Mononuclear cell (primary cell): ENCODE data around the gene TBC1D22A. TPM values are rescaled to one million over a fixed set of nuclear protein-coding genes. Genes with fewer than 3 reads are reported as not detected.

Experiments
- H3K27me3 ChIP-seq: 2 replicates; pipeline ENCODE4 v1.6.0; 2011; ENCODE audit warnings: low read length, control low read depth; ENCODE audit not compliant: insufficient read depth
- H3K4me1 ChIP-seq: 2 replicates; pipeline ENCODE4 v1.5.1; 2011; ENCODE audit warnings: mild to moderate bottlenecking, low read length, control low read depth; ENCODE audit not compliant: insufficient read depth
- H3K4me3 ChIP-seq: 2 replicates; pipeline ENCODE4 v1.5.1; 2011; ENCODE audit warnings: mild to moderate bottlenecking, low read length, moderate library complexity
- H3K9me3 ChIP-seq: 2 replicates; pipeline ENCODE4 v1.5.1; 2011; ENCODE audit warnings: low read depth, mild to moderate bottlenecking, control low read depth, low read length
- total RNA-seq: library from RNA; depleted of rRNA; stranded (reverse); fragments of >200 nt; gene quantifications from one replicate; pipeline ENCODE4 v1.2.3, GENCODE V29; 2012

The TBC1D22A gene
- total RNA-seq, 1 donor, result 14.1 TPM

DNA sequence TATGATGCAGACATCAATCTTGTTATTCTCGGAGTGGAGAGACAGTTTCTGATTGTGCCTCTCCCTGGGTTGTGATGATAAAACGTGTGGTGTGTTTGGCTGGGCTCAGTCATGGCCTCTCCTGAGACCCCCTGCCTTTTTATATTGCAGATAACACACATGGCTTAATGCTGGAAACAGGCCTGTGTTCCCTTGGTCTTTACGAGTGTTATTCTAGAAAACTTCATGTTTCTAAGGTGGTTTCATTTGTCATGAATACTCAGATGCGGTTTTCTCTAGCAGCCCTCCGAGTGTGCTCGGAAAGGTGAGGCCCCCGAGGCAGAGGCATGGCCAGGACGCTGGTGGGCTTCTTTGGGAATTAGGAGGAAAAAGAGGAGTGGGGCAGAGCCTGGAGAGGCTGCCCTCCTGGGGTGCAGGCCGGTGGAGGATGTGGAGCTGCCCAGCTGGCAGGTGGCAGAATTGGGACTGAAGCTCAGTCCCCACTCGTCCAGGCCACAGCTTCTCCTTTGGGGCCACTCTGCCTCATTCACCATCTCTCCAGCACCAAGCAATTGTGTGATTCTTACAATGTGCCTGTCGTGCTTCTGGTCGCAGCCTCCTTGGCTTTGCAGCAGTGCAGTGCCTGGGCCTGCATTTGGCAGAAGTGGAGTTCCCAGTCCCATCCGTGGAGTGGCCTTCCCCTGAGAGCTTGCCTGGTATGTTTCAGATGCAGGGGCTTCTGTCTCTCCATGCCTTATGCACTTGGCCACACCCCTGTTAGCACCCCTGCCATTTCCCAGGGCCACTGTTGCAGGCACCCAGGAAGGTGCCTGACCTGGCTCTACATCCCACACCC lies 309.6 kb downstream of the TBC1D22A start:
- no peaks in the 10 kb centered on the region for H3K27me3 ChIP-seq

DNA sequence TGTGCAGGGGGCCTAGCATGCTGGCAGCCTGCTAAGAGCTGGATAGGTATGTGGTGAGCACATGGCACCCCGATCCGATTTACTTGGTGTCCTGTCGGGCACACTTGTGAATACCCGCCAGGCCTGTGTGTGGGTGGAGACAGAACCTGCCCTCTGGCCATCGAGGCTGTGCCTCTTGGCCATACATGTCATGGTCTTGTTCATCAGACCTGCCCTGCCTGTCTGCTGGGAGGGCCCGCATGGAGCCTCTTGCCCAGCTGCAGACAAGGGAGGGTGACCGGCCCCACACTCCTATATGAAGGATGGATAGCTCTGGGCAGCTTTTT lies 310.2 kb downstream of the TBC1D22A start:
- Histone ChIP-seq H3K27me3 (no peaks in the 10 kb centered on the region), H3K4me1 (no peaks in the 10 kb centered on the region), H3K4me3 (no peak overlapping the region), H3K9me3 (peaks cover 9% of the 10 kb centered on the region)

More for the DNA sequence above, 309.6 kb downstream of the TBC1D22A start:
- peaks cover 9% of the 10 kb centered on the region for H3K9me3 ChIP-seq
- no peaks in the 10 kb centered on the region for H3K4me1 ChIP-seq
- H3K4me3 ChIP-seq, result no peak overlapping the region

DNA sequence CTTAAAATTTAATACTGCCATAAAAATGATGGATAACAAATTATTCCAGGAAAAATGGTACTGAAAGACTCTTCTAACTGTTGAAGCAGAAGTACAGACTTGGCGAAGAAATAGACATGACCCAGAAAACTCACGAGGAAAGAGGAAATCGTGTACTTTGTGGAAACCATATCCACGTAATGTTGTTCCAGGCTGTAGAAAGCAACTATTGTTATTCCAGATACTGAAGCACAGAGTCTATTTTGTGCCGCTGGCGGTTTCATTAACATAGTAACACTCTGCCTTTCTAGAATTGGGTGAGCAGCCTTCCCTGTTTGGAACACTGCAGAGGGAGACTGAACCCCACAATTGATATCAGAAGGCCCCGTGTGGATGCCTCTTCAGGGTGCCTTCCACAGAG lies 310.6 kb downstream of the TBC1D22A start:
- Histone ChIP-seq H3K9me3 (peaks cover 9% of the 10 kb centered on the region), H3K27me3 (no peaks in the 10 kb centered on the region), H3K4me3 (no peak overlapping the region), H3K4me1 (no peaks in the 10 kb centered on the region)

DNA sequence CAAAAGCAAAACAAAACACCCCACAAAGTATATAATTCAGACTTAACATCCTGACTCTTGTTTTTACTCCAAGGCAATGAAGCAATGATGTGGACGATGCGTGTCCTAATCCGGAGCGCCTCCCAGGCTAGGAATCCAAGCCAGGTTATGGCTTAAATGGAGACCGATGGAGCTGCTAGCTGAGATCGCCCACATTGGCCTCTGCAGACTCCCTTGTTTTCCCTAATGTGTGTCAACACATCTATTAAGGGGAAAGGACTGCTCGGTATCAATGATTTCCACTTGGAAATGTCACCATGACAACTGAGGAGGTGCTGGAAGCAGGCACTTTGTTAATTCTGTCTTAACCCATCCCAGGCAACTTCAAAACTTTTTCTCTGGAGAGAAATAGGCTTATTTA lies 311.7 kb downstream of the TBC1D22A start:
- peaks cover 9% of the 10 kb centered on the region for H3K9me3 ChIP-seq
- no peaks in the 10 kb centered on the region for H3K27me3 ChIP-seq
- no peak overlapping the region for H3K4me3 ChIP-seq
- no peaks in the 10 kb centered on the region for H3K4me1 ChIP-seq

DNA sequence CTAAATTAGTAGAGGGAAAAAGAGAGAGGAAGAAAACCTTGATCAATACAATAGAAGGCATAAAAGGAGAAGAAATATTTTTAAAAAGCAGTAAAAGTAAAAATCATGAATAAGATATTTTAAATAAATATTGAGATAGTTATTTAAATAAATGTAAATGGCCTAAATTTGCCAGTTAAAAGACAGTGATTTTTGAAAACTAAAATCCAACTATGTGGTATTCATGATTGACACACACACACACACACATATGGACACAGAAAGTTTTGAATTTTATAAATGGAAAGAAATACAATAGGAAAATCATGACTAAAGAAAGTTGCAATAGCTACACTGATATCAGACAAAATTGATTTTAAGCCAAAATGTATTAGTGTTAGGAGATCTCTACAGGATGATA lies 313.1 kb downstream of the TBC1D22A start:
- H3K4me1 ChIP-seq, result no peaks in the 10 kb centered on the region
- no peak overlapping the region for H3K4me3 ChIP-seq
- peaks cover 9% of the 10 kb centered on the region for H3K9me3 ChIP-seq

DNA sequence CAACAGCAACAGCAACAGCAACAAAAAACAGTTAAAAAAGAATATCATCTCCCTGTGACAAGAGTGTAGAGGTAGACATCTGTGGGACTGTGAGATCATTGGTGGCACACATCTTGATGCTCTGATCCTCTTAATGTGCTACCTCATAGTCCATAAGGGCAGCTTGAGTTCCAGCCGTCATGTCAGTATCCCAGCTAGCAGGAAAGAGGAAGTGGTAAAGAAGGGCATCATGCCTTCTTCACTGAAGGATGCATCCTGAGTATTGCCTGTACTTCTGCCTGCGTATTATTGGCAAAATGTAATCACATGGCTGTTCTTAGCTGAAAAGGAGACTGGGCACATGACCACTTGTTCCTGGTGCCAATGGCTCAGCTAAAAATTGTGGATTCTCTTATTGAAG lies 314.3 kb downstream of the TBC1D22A start:
- Histone ChIP-seq H3K4me1 (no peaks in the 10 kb centered on the region), H3K9me3 (peaks cover 9% of the 10 kb centered on the region), H3K4me3 (no peak overlapping the region), H3K27me3 (no peaks in the 10 kb centered on the region)

More for the DNA sequence above, 313.1 kb downstream of the TBC1D22A start:
- H3K27me3 ChIP-seq, result no peaks in the 10 kb centered on the region

DNA sequence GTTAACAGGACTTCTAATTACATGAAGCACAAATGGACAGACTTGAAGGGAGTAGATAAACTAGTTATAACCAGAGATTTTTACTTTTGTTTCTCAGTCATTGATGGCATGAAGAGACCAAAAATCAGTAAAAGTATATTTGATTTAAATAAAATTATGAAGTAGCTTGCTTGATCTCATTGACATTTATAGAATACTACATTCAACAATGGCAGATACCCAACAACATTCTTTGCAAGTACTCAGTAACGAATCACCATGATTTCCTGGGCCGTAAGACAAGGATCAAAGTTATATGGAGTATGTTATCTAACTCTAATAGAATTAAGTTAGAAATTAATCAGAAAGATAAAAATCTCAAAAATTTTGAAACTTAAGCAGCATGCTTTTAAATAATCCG lies 317.6 kb downstream of the TBC1D22A start:
- H3K9me3 ChIP-seq, result peaks cover 9% of the 10 kb centered on the region
- no peaks in the 10 kb centered on the region for H3K4me1 ChIP-seq
- no peaks in the 10 kb centered on the region for H3K27me3 ChIP-seq

DNA sequence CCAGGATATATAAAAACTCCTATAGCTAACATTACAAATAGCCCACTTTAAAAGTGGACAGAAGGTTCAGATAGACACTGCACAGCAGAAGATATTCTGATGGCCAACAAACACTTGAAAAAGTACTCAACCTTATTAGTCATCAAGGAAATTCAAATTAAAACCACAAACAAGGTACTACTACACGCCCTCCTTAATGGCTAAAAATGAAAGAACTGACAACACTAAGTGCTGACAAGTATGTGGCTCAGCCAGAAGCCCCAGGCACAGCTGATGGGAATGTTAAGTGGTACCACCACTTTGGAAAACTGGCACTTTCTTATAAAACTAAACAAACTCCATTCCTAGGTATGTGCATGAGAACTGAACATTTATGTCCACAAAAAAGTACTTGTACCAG lies 320.1 kb downstream of the TBC1D22A start:
- no peak overlapping the region for H3K4me3 ChIP-seq
- H3K9me3 ChIP-seq, result no peaks in the 10 kb centered on the region
- H3K4me1 ChIP-seq, result no peaks in the 10 kb centered on the region
- no peaks in the 10 kb centered on the region for H3K27me3 ChIP-seq

More for the DNA sequence above, 317.6 kb downstream of the TBC1D22A start:
- no peak overlapping the region for H3K4me3 ChIP-seq

DNA sequence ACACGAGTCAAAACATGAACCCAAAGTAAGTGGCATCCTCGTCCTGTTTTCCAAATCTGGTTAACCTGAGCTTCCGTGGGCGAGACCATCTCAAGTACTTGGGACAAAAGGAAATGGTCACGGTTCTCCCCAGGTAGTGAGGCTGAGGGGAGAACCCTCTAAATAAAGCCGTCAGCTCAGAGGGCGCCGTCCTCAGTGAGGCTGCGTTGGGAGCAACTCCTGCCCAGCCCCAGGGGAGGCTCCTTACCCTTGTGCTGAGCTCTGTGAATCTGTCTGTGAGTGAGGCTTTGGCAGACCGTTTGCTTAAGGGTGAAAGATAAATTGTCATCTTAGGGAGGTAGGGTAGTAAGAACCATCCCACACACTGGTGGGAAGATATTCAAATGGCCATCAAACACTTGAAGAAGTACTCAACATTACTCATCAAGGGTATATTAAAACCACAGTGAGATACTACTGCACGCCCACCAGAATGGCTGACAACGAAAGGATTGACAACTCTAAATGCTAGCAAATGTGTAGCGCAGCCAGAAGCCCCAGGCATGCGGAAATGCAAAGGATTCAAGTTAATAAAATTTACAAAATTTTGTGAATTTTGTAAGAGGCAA lies 321.0 kb downstream of the TBC1D22A start:
- no peaks in the 10 kb centered on the region for H3K4me1 ChIP-seq
- H3K4me3 ChIP-seq, result no peak overlapping the region
- no peaks in the 10 kb centered on the region for H3K9me3 ChIP-seq
- H3K27me3 ChIP-seq, result no peaks in the 10 kb centered on the region

DNA sequence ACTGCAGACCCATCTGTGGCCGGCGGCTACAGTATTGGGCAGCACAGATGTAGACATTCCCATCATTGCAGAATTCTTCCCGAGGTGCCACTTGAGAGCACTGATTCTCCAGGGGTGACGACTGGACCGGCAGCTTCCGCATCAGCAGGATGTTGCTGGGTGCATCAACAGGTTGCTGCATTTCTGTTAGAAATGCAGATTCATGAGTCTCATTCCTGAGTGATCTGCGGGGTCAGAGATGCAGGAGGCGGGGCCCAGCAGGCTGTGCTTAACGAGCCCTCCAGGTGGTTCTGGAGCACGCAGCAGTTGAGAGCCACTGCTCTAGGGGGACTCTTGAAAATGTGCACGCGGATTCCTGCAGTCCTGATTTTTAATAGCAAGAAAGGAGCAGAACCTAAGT lies 321.8 kb downstream of the TBC1D22A start:
- Histone ChIP-seq H3K4me1 (no peaks in the 10 kb centered on the region), H3K4me3 (no peak overlapping the region), H3K27me3 (no peaks in the 10 kb centered on the region), H3K9me3 (no peaks in the 10 kb centered on the region)

DNA sequence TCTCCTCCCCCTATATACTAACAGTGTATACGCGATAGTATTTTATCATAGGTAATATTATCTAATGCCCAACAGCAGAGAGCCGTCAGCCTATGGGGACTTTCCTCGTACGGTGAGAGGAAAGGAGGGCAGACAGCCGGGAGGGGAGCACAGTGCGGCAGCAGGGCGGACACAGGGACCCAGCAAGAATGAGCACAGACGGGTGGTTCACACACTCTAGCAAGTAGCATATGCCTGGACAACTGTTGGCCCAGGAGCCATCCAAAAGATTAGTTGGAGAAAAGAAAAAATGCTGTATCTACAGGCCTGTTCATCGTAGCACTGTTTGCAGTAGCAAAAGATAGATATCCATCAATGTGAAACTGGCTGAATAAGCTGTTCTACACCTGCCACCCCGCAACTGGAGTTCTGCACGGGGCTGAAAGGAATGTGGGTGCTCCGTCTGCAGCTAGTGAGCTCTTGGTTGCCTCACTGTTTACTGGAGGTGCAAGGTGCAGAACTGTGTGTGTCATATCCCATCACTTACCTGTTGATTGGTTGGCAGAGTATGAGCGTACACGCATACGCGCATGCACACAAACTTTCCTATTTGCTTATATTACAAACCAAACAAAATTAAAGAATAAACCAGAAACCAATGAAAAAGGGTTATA lies 324.3 kb downstream of the TBC1D22A start:
- H3K4me3 ChIP-seq, result no peak overlapping the region
- H3K4me1 ChIP-seq, result peaks cover 11% of the 10 kb centered on the region
- H3K9me3 ChIP-seq, result no peaks in the 10 kb centered on the region
- H3K27me3 ChIP-seq, result no peaks in the 10 kb centered on the region

DNA sequence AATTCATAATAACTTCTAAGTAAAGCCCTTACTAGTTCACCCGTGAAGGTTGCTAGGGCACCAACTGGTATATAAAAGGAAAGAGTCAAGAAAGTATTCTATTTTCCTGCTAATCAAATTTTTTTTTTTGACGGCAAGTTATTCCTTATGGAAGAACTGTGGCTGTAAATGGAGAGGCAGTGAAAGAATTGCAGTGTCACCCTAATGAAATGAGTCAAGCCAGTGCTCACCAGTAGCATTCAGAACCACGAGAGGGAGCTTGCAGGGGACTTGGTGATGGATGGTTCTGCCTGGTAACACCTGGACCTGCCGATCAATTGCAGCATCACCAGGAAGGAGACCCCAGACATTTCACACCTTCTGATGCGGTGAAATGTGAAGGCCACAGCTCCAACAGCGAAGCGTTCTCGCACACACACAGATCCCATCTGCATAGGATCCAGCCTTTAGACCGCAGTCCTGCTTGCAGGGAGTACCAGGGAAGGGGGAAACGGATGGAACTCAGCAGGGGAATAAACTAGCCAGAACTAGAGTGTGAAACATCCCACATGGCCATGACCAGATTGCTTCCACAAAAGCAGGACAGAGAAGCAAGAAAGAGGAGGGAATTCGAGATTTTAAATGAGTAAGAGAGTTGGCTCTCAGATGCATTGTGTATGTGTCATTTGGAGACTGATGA lies 326.2 kb downstream of the TBC1D22A start:
- Histone ChIP-seq H3K4me3 (no peak overlapping the region), H3K27me3 (no peaks in the 10 kb centered on the region), H3K4me1 (peaks cover 11% of the 10 kb centered on the region), H3K9me3 (no peaks in the 10 kb centered on the region)

DNA sequence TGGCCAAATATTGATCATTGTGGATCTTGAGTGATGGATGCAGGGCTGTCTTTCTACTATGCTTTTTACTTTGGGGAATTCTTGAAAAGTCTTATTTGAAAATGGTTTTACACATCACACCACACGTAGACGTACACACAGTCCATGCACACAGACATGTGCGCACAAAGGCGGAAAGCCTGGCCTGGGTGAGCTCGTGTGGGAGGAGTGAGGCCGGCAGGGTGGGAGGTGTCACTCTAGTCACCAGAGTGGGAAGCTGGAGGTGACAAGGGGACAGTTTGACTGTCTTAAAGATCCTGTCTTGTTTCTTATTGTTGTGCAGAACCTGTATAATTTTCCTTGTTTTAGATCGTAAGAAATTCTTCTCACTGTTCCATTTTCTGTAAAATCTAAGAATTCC lies 326.9 kb downstream of the TBC1D22A start:
- no peak overlapping the region for H3K4me3 ChIP-seq
- no peaks in the 10 kb centered on the region for H3K27me3 ChIP-seq
- peaks cover 11% of the 10 kb centered on the region for H3K4me1 ChIP-seq
- H3K9me3 ChIP-seq, result no peaks in the 10 kb centered on the region

DNA sequence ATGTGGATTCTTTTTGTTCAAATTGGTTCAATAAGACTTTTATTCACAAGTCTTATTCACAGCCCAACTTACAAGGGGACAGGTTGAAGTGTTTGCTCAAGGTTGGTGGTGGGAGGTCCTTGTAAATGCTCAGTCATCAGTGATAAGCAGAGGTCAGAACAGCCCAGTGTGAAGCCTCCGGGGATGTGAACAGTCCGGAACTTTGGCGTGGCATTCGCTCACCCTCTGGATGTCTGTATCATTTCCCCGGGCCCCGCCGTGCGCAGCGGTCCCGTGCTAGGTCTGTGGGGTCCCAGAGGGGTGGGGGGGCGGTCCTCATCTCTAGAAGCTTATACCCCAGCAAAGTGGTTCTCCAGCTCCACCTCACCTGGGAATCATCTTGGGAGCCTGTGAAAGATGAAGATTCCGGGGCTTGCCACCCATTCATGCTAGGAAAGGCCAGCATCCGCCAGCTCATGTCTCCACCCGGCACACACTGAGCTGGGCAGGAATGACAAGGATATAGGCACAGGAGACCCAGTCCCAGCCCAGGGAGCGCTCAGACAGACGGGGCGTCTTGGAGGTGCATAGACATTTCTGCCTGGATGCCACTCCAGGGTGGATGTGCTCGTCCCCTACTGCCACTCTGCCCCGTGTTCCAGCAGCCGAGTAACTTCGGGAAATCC lies 327.5 kb downstream of the TBC1D22A start:
- H3K9me3 ChIP-seq, result no peaks in the 10 kb centered on the region
- no peak overlapping the region for H3K4me3 ChIP-seq
- H3K4me1 ChIP-seq, result peaks cover 11% of the 10 kb centered on the region
- H3K27me3 ChIP-seq, result no peaks in the 10 kb centered on the region
